VCaP (cell line): Measurements from ENCODE around the gene PRRC1.

ENCODE experiments used
- H3K27ac ChIP-seq: fragments of 450-650 bp; 2 replicates; pipeline ENCODE4 v1.5.1; 2017
- TF ChIP-seq, protein P1 (sequence below): fragments of 450-650 bp; conservative IDR thresholded peaks from 2 replicates; pipeline ENCODE4 v1.5.1; 2017; ENCODE audit warnings: mild to moderate bottlenecking, moderate library complexity

PRRC1 gene

GRCh38 chr5:127602896-127603844, 85.7 kb downstream of the PRRC1 start:
- no peak overlapping the region for H3K27ac ChIP-seq
- TF ChIP-seq, protein P1, sequence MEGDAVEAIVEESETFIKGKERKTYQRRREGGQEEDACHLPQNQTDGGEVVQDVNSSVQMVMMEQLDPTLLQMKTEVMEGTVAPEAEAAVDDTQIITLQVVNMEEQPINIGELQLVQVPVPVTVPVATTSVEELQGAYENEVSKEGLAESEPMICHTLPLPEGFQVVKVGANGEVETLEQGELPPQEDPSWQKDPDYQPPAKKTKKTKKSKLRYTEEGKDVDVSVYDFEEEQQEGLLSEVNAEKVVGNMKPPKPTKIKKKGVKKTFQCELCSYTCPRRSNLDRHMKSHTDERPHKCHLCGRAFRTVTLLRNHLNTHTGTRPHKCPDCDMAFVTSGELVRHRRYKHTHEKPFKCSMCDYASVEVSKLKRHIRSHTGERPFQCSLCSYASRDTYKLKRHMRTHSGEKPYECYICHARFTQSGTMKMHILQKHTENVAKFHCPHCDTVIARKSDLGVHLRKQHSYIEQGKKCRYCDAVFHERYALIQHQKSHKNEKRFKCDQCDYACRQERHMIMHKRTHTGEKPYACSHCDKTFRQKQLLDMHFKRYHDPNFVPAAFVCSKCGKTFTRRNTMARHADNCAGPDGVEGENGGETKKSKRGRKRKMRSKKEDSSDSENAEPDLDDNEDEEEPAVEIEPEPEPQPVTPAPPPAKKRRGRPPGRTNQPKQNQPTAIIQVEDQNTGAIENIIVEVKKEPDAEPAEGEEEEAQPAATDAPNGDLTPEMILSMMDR: no peak
